GM19463 (cell line): ENCODE measurements around the gene HOXB7.

ENCODE experiments used
- ATAC-seq: cut with Tn5 transposase; IDR thresholded peaks from one replicate; pipeline ENCODE4 v1.9.1; 2021; ENCODE audit warnings: mild to moderate bottlenecking, moderate library complexity; ENCODE audit not compliant: unreplicated experiment

HOXB7 gene

DNA sequence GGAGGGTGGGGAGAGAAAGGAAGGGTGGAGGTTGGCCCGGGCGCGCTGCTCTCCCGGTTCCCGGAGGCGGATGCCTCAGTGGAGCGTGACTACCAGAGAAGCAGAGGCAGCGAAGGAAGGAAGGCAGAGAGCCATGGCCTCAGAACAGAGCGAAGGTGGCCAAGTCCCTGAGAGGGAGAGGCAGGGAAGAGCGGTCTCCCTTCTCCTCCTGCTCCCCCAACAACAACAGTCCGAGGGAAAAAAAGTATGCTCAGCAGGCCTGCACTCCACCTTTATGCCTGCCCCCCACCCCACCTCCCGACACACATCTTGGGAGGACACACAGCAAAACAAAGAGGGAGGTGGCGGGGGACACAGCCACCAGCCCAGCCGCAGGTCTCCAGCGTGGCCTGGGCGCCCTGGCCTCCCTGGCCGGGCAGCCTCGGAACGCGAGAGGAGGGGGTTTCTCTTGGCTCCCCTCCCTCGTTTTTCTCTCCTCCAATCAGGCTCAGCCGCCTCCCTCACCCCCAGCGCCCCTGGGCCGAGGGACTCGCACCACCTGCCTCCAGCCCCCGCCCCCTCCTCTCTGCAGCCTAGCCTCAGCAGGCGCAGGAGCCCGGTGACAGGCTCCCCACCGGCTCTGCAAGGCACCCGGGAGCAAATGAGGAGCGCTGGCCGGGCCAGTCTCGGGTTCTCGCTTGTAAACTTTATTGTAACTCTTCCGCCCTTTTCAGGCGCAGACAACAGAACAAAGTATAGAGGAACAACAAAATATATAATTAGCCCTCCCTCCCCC, 1.1 kb upstream of the HOXB7 start:
- no peak for ATAC-seq

DNA sequence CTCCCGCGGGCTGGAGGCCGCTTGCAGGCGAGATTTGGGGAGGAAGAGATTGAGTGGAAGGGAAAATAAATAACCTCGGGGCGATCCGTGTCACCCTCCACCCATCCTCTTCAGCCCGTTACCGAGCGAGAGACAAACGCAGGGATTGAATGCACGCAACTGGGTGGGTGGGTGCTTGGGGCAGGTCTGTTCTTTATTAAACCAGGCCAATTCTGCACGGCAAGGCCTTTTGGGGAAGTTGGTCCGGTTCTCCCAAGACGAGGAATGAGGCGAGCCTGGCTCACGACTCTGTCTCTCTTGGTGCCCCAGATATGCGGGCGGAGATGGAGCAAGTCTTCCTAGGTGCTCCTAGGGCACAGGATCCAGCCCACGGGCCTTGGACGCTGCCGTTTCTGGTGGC, 396 bp upstream of the HOXB7 start:
- no peak for ATAC-seq

DNA sequence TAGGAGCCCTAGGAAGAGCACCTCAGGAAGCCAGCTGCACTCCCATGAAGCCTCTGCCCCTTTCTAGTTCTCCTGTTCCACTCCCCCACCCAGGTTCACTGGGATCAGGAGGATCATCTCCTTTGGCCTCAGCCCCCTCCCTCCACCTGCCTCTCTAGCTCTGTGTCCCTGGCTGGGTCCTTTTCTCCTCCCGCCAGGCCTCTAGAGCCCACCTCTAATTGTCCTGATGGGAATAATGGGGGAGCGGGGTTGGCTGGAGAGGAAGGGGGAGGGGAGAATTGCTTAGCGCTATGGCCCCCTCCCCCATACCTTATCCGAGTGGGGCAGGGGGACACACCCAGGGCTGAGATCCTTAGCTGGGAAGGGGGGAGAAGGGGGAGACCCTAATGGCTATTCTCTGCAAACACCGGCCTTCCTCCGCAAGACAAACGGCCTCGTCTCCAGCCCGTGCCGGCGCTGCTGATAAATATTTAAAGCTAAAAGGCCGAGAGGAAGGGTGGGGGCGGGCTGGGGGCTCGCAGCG, 997 bp downstream of the HOXB7 start:
- no peak for ATAC-seq

DNA sequence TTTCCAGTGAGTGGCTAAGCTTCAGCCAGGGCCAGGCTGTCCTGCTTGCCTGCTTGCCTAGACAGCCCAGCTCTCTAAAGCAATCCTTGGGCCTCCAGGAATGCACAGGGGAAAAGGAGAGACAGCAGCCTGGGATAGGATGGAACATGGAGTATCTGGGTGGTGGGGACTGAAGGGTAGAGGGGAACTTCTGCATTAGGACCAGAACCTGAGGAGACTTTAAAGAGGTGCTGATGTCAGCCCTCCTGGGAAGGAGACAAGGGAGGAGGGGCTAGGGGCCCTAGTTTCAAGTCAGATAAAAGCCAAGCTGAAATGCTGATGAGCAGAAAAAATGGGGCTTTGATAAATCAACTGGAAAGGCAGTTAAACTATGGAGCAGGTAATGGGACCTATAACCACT, 1.8 kb downstream of the HOXB7 start:
- ATAC-seq = no peak

DNA sequence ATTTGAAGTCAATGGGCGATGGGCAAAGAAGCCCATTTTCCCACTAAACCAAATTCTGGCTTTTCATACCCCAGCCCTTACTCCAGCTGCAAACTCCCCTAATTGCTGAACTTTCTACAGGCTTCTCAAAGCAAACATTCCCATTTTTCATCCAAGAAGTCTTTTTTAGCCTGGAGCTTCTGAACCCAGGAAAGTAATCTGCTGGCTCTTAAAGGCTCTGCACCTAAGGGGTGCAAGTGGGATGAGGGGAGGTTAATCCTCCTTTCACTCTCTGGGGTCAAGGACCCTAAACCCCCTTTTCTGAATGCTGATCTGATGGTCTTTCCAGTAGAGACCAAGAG, 2.4 kb downstream of the HOXB7 start:
- ATAC-seq = no peak

DNA sequence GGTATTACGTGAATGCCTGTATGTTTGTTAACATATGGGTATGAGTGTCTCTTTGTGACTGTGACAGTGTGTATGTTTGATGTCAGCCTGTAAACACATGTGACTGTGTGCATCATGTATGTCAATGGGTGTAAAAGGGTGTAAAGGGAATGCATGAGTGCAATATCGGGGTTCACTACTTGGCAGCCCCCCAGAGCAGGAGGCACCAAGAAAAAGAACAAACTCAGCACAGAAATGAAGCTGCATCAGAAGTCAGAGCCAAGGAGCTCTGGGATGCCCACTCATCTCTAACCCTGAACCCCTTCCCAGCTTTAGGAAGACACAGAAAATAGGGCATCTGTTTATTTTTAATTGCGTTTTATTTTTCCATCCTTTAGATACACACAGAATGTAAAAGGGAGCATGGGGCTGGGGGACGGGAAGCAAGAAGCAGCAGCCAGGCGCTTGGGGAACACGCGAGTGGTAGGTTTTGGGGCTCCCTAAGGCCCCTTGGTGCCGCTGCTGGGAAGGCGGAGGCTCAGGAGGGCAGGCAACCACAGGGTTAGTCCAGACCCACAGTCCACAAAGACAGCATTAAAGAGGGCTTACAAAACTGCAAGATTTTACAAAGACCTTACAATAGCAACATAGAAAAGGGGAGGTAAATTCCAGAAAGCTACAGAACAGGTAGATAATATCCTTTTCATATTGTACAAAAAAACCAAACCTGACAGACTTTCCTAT, 3.8 kb downstream of the HOXB7 start:
- no peak for ATAC-seq

DNA sequence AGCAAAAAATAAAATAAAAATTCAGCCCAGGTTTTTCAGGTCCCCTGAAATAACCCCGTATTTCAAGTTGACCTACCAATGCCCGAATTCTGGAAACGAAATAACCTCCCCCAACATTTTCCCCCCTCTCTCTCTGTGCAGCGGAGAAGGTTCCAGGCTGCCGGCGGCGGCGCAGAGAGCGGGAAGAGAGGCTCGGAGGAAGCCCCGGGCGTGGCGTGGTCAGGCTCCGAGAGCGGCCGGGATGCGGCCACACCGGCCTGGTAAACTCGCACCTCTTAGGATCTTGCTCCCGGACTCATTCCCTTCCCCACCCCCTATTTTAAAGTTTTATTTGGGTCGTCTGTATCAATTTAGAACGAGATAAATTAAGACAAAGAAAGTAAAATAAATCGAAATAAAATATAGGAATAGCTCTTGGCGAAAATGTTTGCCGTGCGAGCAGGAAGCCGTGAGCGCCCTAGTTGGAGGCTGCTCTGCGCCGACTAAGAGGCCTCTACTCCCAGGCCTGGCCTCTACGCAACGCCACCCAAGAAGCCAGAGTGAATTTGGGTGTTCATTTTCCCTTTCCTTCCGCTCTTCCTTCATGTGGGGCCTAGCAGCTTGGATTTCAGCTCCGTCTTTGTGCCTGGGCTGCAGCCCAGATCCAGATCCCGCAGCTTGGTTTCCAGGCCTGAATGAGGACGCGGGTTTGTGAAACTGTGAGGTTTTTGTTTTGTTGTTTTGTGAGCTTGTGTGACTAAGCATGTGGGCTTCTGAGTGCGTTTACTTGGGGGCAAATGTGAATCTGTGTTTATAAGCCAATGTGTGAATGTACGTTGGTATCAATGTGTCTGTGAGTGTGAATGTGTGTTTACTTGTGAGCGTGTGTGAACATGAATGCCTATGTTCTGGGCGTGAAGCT, 4.6 kb downstream of the HOXB7 start:
- no peak for ATAC-seq

DNA sequence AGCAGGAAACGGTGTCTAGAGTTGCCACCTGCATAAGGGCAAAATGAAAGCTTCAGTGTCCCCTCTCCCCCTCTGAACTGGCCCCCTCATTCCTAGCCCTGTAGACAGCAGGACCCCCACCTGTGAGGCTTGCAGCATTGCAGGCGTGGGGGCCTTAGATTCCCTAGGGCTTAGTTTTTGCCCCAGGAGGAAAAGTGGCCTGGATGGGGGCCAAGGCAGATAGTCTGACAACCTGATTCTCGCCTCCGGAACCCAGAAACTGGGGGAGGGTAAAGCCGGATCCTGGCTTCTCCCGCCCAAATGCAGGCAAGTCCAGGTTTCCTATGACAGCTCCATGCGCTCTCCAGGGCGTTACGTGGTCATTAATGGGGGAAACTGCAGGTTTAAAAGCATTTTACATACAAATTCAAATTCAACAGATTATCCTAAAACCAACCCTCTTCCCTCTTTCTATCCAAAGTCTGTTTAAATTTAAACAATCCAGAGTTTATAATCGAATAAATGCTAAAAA, 5.4 kb downstream of the HOXB7 start:
- no peak for ATAC-seq

DNA sequence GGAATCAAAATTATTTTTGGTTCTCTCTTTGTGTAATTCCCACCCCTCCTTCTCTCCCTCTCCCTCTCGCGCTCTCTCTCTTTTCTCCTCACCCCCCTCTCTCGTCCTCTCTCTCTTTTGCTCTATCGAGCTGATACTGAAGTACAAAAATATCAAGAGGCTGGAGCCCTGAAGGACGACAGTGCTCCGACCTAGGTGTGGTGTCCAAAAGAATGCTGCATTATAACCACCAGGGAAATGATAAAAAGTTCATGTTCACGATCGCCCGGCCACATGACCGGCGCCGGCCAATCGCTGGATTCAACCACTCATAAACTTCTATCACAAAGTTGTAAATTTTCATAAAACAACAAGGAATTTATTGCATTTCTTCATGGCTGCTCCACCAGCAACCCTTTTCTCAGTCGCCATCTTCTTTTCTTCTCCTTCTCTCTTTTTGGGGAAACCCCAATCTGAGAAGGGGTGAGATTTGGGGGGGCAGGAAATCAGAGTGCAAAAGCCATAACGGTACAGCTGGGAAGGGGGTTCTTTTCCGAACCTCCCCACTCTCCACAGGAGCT, 6.0 kb downstream of the HOXB7 start, which contains the start of gene HOXB6:
HOXB6 (minus strand) TSS at position 217 of the 560 bp plus-strand sequence. CDS start 6,836 bp downstream, outside the sequence.
- no peak for ATAC-seq

DNA sequence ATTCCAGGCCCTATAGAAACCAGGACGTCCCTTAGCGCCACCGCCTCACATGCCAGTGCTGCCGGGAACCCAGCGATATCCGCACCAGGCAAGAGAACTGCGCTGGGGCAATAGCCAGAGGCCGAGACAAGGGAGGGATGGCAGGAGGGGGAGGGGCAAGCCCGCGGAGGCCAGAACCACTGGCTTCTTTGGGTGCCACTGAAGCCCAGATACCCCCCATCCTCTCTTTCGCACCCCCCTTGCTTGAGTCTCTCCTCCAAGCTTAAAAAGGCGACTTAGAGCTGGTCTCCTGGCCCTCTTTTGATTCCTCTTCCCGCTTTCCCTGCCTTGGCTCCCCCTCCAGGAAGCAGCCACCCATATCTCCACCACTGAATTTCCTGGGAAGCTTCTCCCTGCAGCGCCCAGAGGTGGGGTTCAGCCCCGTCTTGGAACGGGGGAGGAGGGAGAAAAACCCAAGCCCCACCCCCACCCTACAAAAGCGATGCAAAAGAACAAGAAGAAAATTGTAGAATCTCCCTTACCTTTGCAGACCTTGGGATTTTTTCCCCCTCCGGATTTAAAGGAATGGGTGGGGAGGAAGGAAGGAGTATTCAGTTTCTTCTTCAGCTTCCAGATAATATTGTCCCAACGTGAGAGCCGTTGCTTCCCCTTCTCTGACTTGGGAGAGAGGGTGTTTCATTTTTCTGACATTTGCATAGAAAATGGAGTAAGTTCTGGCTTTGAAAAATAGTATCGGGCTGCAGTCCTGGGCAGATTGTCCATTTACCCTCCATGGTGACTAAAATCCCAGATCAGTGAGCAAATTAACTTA, 6.7 kb downstream of the HOXB7 start:
- no peak for ATAC-seq

DNA sequence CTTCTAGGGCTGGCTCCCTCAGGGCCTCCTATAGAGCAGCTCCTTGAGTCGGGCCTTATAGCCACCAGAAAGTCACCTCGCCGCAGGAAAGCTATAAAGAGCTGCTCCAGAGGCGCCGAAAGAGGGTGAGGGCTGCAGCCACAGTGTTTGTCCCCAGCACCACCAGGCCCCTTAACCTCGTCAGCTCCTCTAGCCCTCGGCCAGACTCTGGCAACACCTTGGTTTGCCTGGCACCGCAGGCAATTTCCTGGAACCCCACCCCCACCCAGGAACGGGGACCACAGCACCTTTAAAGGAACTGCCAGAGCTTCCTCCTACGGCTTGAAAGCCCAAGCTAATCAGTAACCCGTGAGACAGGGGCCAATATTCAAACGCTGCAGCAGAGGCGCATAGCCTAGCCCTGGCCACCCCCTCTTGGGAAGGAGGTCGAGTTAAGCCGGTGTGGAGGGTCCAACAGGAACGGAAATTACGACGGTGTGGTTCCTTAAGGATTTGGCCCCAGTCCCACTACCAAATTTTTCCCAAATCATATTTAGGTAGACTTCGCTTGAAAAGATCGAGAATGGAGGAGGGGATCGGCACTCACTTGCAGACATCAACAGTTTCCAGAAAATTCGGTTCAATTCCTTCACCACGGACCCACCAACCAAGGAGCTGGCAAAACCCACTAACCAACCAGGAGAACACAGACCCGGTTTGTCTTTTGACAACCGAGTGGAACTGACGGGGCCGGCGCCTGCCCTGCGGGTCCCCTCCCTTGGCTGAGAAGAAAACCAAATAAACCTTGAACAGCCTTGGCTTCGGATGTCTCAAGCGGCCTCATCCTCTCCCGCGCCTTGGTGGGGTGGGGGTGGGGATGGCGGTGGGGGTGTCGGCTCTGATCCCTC, 9.0 kb downstream of the HOXB7 start:
- ATAC-seq = no peak

DNA sequence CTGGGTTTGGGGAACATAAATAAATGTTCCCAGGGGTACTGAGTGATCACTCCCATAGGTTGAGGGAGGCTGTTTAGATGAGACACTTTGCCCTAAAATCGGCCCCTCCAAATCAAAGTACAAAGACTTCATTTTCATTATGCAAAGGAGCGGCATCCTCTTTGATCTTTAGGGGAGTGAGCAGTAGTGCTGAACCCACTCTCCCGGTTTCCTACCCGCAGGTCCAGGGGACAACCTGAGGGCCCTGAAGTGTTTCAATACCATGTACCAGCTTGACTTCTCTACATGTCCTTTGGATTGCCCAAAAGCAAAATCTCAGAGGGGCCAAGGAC, 9.6 kb downstream of the HOXB7 start:
- ATAC-seq = no peak

DNA sequence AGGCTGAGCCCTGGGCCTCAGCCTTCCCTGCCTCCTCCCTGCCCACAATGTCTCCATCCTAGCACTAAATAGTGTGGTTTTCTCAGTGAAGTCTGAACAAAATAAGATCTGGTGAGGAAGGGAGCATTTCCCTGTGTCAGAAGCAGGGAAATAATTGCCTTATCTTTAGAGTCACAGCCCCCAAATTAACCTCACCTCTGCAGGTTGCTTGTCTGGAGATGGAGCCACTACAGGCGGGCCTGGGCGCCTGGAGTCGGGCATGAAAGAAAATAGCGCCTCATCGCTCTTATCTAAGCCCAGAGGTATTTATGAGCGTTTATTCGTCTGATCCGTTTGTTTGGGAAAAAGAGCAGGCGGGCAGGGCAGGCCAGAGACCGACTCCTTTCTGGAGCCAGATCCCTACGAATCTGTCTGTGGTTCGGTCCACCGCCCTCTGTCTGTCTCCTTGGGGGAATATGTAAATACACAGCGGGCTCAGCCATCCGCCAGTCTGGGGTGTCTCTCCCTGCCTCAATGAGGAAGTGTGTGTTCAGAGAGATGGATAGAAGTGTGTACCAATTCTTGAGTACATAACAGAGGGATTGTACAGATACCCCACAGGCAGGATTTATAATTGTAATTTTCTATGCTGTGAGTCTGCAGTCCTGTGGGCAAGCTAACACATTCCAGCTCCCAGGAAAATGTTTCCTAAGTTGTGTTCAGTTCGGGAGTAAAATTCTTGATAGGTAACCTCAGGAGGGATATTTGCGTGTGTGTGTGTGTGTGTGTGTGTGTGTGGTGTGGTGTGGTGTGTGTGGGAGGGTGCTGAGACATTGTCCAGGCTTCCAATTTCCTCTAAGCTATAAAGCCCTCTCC, 10.3 kb downstream of the HOXB7 start:
- no peak for ATAC-seq

DNA sequence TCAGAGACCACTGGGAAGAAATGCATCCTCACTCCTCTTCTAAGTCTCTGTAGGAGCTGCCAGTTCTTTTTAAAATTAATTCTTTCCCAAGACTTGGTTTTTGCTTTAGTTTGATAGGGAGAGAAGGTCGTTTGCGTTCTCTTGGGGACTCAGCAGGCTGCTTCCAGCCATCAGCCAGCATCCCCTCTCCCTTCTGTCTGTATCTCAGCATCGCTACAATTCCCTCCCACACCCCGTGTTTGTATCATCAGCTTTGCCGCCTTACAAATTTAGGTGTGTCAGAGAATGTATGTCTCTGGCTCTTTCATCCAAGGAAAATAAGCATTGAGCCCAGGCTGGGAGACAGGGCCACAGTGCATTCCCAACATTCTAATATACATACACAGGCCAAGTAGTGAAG, 11.5 kb downstream of the HOXB7 start:
- no peak for ATAC-seq

DNA sequence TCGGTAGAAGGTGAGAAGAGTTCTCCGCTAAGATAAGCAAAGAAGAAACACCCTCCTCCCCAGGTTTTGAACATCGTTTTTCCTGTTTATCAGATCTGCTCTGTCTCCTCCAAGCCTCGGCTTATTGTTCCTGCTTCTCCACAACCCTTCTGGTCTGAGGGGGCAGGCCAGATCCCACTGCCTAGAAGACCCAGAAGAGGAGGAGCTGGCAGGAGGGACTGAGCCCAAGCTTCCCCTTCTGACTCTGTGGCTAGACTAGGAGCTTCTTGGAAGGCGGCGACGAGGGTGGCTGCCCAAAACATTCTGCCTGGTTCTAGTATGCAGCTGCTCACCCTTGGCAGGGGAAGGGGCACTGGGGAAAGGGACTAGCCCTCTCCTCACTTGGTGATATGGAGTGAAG, 12.1 kb downstream of the HOXB7 start:
- ATAC-seq = no peak

DNA sequence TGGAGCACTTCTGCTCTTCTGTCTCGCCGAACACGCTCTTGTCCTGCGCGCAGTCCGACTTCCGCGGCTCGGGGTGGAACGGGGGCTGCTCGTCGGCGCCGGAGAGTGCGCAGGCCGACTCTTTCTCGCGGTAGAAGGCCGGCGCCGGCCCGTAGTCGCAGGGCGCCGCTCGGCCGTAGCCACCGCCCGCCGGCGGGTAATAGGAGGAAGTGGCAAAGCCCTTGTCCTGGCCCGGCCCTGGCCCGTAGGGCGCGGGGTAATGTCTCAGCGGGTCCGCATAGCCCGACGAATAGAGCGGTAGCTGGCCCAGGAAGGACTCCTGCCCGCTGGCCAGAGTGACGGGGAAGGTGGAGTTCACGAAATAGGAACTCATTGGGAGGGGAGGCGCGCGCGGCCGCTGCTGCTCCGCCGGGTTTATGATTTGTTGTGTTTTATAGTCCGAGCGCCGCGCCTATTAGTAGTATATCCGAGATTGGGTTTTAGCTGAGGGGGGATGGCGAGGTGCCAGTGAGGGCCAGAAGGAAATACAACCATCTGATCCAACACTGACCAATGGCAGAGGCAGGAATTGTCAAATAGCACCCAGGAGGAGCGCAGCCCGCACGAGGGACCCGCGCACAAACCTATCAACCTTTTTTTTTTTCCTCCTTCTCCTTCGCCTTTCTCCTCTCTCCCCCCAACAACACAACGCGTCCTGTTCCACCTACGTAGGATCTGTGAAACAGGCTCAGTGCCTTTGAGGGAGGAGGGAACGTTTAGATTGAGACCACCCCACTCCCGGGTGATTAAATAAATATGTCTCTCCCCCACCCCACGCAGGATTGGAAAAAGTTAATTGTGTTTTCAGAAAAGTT, 12.8 kb downstream of the HOXB7 start:
- ATAC-seq = no peak

DNA sequence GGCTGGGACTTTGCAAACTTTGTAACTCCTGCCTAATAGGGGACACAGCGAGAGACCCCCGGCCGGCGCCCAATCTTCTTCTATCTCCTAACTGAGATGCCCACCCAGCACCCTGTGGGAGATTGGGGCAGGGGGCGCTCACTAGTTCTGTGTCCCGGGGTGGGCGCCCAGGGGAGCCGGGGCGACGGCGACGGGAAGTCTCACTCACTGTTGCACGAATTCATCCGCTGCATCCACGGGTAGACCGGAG, 13.4 kb downstream of the HOXB7 start:
- no peak for ATAC-seq
